HCT116 (cell line): ENCODE results near the gene TARM1. TPM values are rescaled to one million over a fixed set of nuclear protein-coding genes. Genes with fewer than 3 reads are reported as not detected.

Experiments
- ATAC-seq: fragments of 200-7000 bp; cut with Tn5 transposase; 2 replicates; pipeline ENCODE4 v1.9.1; 2020; ENCODE audit warnings: mild to moderate bottlenecking, moderate library complexity
- BruUV-seq: library from RNA; stranded (reverse); fragments of 400-500 nt; replicated peaks from 2 replicates; lab custom pipeline; 2021; lab: Mats Ljungman, UMichigan
- CTCF ChIA-PET: fragments of 300-600 bp; sonication (Branson Sonifier 250); formaldehyde crosslinking; loops from one replicate; lab custom pipeline; 2021; ENCODE audit warnings: antibody characterized with exemption; lab: Charles Lee
- POLR2A ChIA-PET: fragments of 300-600, 350-600 bp; sonication (Branson Sonifier 250); formaldehyde crosslinking; loops from one replicate; lab custom pipeline; 2021; ENCODE audit warnings: antibody characterized with exemption; lab: Charles Lee
- RAD21 ChIA-PET, 2 experiments: fragments of 300-600 bp; sonication (Branson Sonifier 250); formaldehyde crosslinking; loops; one replicate each; lab custom pipeline; 2023; ENCODE audit warnings: low total read pairs in 2 of 2; ENCODE audit not compliant: uncharacterized antibody in 2 of 2, unreplicated experiment in 2 of 2, low non-redundant PET in 1 of 2; lab: Charles Lee
- DNase-seq: peaks from one replicate; pipeline ENCODE4 v3.0.0-alpha.2; 2010; ENCODE audit warnings: low read depth, low spot score
- H2AFZ ChIP-seq: fragments of 200-600 bp; shearing (Covaris generic), sonication (generic); 2 replicates; pipeline ENCODE4 v1.6.1; 2017; ENCODE audit warnings: low read depth, mixed run types, mixed read lengths, antibody characterized with exemption, low read length; ENCODE audit not compliant: poor library complexity, severe bottlenecking
- H3K27ac ChIP-seq: 2 replicates; pipeline ENCODE4 v1.5.1; 2012; ENCODE audit warnings: low read depth, low read length
- H3K27me3 ChIP-seq: fragments of 200-600 bp; sonication (generic); 2 replicates; pipeline ENCODE4 v1.6.1; 2016; ENCODE audit warnings: mixed run types, low read length, mixed read lengths; ENCODE audit not compliant: insufficient read depth
- H3K36me3 ChIP-seq, 2 experiments: fragments of 200-500 bp in 1 of 2; fragments of 200-600 bp in 1 of 2; sonication (Bioruptor generic) in 1 of 2; sonication (generic) in 1 of 2; 2 replicates each; pipeline versions ENCODE4 v1.5.1 to v1.6.1; 2014 to 2016; ENCODE audit warnings: low read length in 2 of 2, inconsistent platforms in 1 of 2, mixed read lengths in 1 of 2, mixed run types in 1 of 2; ENCODE audit not compliant: insufficient read depth in 2 of 2, control insufficient read depth in 1 of 2
- H3K4me1 ChIP-seq, 2 experiments: fragments of 200-600 bp in 1 of 2; sonication (generic) in 1 of 2; 2 replicates each; pipeline versions ENCODE4 v1.5.1 to v1.6.1; 2012 to 2017; ENCODE audit warnings: low read length in 2 of 2, inconsistent platforms in 1 of 2, mild to moderate bottlenecking in 1 of 2, mixed read lengths in 1 of 2, mixed run types in 1 of 2, moderate library complexity in 1 of 2; ENCODE audit not compliant: insufficient read depth in 2 of 2, control insufficient read depth in 1 of 2
- H3K4me2 ChIP-seq: fragments of 200-600 bp; sonication (generic); 2 replicates; pipeline ENCODE4 v1.6.1; 2017; ENCODE audit warnings: mixed run types, low read length, mixed read lengths
- H3K4me3 ChIP-seq, 2 experiments: fragments of 200-600 bp in 1 of 2; sonication (generic) in 1 of 2; replicated peaks in 1 of 2; 2 replicates each; pipeline ENCODE4 v1.5.1; 2011 to 2016; ENCODE audit warnings: low read length in 2 of 2, control low read depth in 1 of 2, low read depth in 1 of 2, mild to moderate bottlenecking in 1 of 2, mixed read lengths in 1 of 2, mixed run types in 1 of 2
- H3K79me2 ChIP-seq: fragments of 200-600 bp; sonication (generic); 2 replicates; pipeline ENCODE4 v1.6.1; 2017; ENCODE audit warnings: mild to moderate bottlenecking, mixed run types, low read length, moderate library complexity, mixed read lengths; ENCODE audit not compliant: insufficient read depth
- H3K9ac ChIP-seq: fragments of 200-600 bp; sonication (generic); 2 replicates; pipeline ENCODE4 v1.6.1; 2016; ENCODE audit warnings: low read length, mixed read lengths
- H3K9me2 ChIP-seq: fragments of 200-600 bp; sonication (generic), shearing (Covaris generic); 2 replicates; pipeline ENCODE4 v1.6.1; 2017; ENCODE audit warnings: mixed run types, mild to moderate bottlenecking, moderate library complexity; ENCODE audit not compliant: insufficient read depth
- H3K9me3 ChIP-seq, 2 experiments: fragments of 200-500 bp in 1 of 2; fragments of 200-600 bp in 1 of 2; sonication (Bioruptor generic) in 1 of 2; sonication (generic) in 1 of 2; 2 replicates each; pipeline ENCODE4 v1.6.1; 2014 to 2017; ENCODE audit warnings: low read length in 2 of 2, mixed read lengths in 2 of 2, inconsistent platforms in 1 of 2, low read depth in 1 of 2, mild to moderate bottlenecking in 1 of 2, mixed run types in 1 of 2, moderate library complexity in 1 of 2; ENCODE audit not compliant: control insufficient read depth in 1 of 2, insufficient read depth in 1 of 2
- H4K20me1 ChIP-seq: fragments of 200-600 bp; sonication (generic), shearing (Covaris generic); 2 replicates; pipeline ENCODE4 v1.6.1; 2017; ENCODE audit warnings: mixed run types, mild to moderate bottlenecking, moderate library complexity; ENCODE audit not compliant: insufficient read depth
- CEBPB ChIP-seq: IDR thresholded peaks from 2 replicates; pipeline ENCODE4 v1.6.1; 2012; ENCODE audit warnings: low read depth
- CTCF ChIP-seq, 3 experiments: fragments of 200-600 bp in 1 of 3; sonication (generic) in 1 of 3; IDR thresholded peaks in 2 of 3; conservative IDR thresholded peaks in 1 of 3; 2 replicates each; pipeline ENCODE4 v1.5.1; 2012 to 2017; ENCODE audit warnings: low read depth in 2 of 3, low read length in 2 of 3, antibody characterized with exemption in 1 of 3, borderline replicate concordance in 1 of 3, control low read depth in 1 of 3, mild to moderate bottlenecking in 1 of 3, mixed read lengths in 1 of 3, mixed run types in 1 of 3, moderate library complexity in 1 of 3; ENCODE audit not compliant: insufficient read depth in 1 of 3
- EGR1 ChIP-seq: IDR thresholded peaks from 2 replicates; pipeline ENCODE4 v1.6.1; 2012; ENCODE audit warnings: low read depth
- EZH2phosphoT487 ChIP-seq: fragments of 200-600 bp; IDR thresholded peaks from 2 replicates; pipeline ENCODE4 v1.6.1; 2018; ENCODE audit warnings: antibody characterized with exemption, borderline replicate concordance
- JUND ChIP-seq: IDR thresholded peaks from 2 replicates; pipeline ENCODE4 v1.6.1; 2012
- MAX ChIP-seq: IDR thresholded peaks from 2 replicates; pipeline ENCODE4 v1.6.1; 2012
- POLR2AphosphoS5 ChIP-seq: IDR thresholded peaks from 2 replicates; pipeline ENCODE4 v1.6.1; 2011; ENCODE audit warnings: mild to moderate bottlenecking, low read depth, low read length, moderate library complexity
- SIN3A ChIP-seq: IDR thresholded peaks from 2 replicates; pipeline ENCODE4 v1.6.1; 2012; ENCODE audit warnings: low read depth
- SP1 ChIP-seq: IDR thresholded peaks from 2 replicates; pipeline ENCODE4 v1.6.1; 2012; ENCODE audit warnings: low read depth
- YY1 ChIP-seq: IDR thresholded peaks from 2 replicates; pipeline ENCODE4 v1.6.1; 2011; ENCODE audit warnings: low read length, low read depth, moderate library complexity, mild to moderate bottlenecking; ENCODE audit not compliant: insufficient replicate concordance; ENCODE audit errors: extremely low read depth
- ZFX ChIP-seq: fragments of 450-650 bp; IDR thresholded peaks from 2 replicates; pipeline ENCODE4 v1.6.1; 2017
- intact Hi-C: fragments of 100-400 bp; cut with micrococcal nuclease; formaldehyde crosslinking; loops from 2 replicates; pipeline ENCODE4 v1.10.0; 2022
- total RNA-seq: library from RNA; stranded (reverse); gene quantifications from one replicate; pipeline ENCODE4 v1.2.1, GENCODE V29; 2021; ENCODE audit not compliant: unreplicated experiment
- TF ChIP-seq, protein P1 (sequence below): IDR thresholded peaks from 2 replicates; pipeline ENCODE4 v1.6.1; 2012

Gene TARM1
- total RNA-seq, 1 experiment from 2014 or later, result not detected

DNA sequence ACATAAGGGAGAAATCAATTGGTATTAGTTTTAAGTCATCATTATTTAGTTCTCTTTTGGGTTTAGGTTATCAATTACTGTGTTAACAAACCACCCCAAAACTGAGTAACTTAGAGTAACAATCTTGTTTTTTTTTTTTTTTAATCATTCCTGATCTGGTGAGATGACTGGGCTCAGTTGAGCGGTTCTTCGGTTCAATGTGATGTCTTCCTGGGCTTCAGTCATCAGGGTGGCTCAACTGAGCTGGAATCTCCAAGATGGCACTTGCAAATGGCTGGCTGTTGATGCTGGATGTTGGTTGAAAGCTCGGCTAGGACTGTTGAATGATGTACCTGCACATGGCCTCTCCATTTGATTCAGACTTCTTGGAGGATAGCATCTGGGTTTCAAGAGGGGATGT is 3.2 kb upstream of the TARM1 start:
- no peaks in the 10 kb centered on the region for H3K36me3 ChIP-seq
- H4K20me1 ChIP-seq, result no peaks in the 10 kb centered on the region
- TF ChIP-seq JUND, result no peak
- no peak for TF ChIP-seq EZH2phosphoT487
- no peak for TF ChIP-seq SP1
- TF ChIP-seq, protein P1, sequence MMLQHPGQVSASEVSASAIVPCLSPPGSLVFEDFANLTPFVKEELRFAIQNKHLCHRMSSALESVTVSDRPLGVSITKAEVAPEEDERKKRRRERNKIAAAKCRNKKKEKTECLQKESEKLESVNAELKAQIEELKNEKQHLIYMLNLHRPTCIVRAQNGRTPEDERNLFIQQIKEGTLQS, result no peak
- no peak for TF ChIP-seq SIN3A
- TF ChIP-seq EGR1, result no peak
- no peak for TF ChIP-seq MAX
- no peak for TF ChIP-seq YY1
- TF ChIP-seq POLR2AphosphoS5, result no peak
- TF ChIP-seq CTCF (IDR thresholded peaks at IDR 0.05 in 2 of 3, conservative IDR thresholded peaks at IDR 0.05 in 1 of 3; ENCODE audit: borderline replicate concordance in 1 of 3, insufficient read depth in 1 of 3, low read depth in 2 of 3, low read length in 2 of 3), result no peak
- no peak for TF ChIP-seq CEBPB
- TF ChIP-seq ZFX, result no peak
- TF ChIP-seq, all 23 proteins: peak for 0
- Histone ChIP-seq H3K79me2 (no peaks in the 10 kb centered on the region), H3K4me3 (no peak overlapping the region), H3K9me3 (peaks cover 0 to 7% of the 10 kb centered on the region in 2 experiments; a peak in 1 of 4 replicates), H3K4me1 (no peaks in the 10 kb centered on the region), H3K27me3 (no peaks in the 10 kb centered on the region), H2AFZ (no peak overlapping the region), H3K4me2 (no peak overlapping the region), H3K9me2 (no peaks in the 10 kb centered on the region), H3K9ac (no peak overlapping the region), H3K27ac (no peak overlapping the region)
- ChIA-PET CTCF (interaction anchor here (1.4 kb wide), 1 partner anchor 292 kb away, joined by 3 read pairs; no protein-coding TSS in a partner anchor), POLR2A (no interaction called here), RAD21 (no interaction called here)
- intact Hi-C loops, result no loop called here
- no peak for ATAC-seq
- BruUV-seq, result no TSS peak
- no peak for DNase-seq
